Amniotic stem cell (primary cell): ENCODE measurements around the gene WASF2.
A peak's percentile ranks its signal among the peaks of the same experiment; 100 is the strongest.
"Not testable (repeated sequence)": the region's sequence is repeated elsewhere in the genome, so short reads cannot be mapped to it uniquely, and the experiment has no call there.

Experiments
- DNase-seq: peaks from one replicate; lab custom pipeline; 2025; lab: John Stamatoyannopoulos, UW

The WASF2 gene

GRCh38 chr1:27489973-27490741, at the start of gene WASF2:
TSS of gene WASF2 (minus strand) at chr1:27490167. CDS start at chr1:27428890, 61,277 bp downstream.
- peak; percentile 95 for DNase-seq

- DNase-seq: no peak
These were observed 48.8 kb upstream of the WASF2 start for GRCh38 chr1:27538793-27539192.

DNA sequence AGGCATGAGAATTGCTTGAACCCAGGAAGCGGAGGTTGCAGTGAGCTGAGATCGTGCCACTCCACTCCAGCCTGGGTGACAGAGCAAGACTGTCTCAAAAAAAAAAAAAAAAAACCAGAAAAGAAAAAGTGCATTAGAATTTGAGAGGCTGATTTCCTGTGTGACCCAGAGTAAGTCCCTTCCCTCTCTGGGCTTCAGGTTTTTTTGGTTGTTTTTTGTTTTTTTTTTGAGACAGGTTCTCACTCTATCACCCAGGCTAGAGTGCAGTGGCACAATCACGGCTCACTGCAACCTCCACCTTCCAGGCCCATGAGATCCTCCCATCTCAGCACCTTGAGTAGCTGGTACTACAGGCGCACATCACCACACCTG, 48.3 kb upstream of the WASF2 start:
- DNase-seq: not testable (repeated sequence)

DNA sequence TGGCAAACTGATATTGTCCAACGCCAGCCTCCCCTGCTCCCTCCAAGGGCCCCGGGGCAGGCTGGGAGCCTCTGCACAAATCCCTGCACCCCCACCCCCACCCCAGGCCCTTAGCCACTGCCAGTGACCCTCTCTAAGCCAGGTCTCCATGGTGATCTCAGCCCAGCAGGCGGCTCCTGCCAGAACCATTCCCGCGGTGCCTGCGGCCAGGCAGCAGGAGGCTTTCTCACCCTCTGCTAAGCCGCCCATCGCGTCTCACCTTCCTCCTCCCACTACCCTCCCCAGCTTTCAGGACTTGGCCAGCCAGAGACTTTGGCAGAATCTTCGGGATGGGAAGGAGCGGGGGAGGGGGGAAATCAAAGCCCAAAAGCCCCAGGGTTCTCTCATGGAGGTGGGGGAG, 46.8 kb upstream of the WASF2 start:
- DNase-seq: peak; percentile 27

- no peak for DNase-seq
These were observed 46.2 kb upstream of the WASF2 start for GRCh38 chr1:27536010-27536757.

DNA sequence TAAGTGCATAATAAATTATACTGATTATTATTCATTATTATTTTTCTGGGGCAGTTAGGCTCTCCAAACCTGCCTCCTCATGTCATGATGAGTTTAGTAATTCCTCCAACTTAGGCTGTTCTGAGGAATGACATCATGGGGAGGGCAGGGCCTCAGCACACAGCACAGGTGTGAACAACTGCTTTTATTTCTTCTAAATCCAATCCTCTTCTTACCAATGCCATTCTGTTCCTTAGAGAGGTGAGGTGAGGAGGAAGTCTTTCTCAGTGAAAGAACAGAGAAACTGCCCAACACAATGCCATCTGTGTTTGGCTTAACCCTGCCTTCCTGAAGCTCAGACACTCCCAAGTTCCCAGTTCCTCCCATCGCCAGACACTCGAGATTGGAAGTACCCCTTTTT, 45.4 kb upstream of the WASF2 start:
- DNase-seq: no peak

- DNase-seq: no peak
These were observed 42.2 kb upstream of the WASF2 start for GRCh38 chr1:27531959-27532685.

GRCh38 chr1:27530192-27530591, 40.2 kb upstream of the WASF2 start:
- DNase-seq: no peak

GRCh38 chr1:27529704-27530018, 39.7 kb upstream of the WASF2 start:
- no peak for DNase-seq

DNA sequence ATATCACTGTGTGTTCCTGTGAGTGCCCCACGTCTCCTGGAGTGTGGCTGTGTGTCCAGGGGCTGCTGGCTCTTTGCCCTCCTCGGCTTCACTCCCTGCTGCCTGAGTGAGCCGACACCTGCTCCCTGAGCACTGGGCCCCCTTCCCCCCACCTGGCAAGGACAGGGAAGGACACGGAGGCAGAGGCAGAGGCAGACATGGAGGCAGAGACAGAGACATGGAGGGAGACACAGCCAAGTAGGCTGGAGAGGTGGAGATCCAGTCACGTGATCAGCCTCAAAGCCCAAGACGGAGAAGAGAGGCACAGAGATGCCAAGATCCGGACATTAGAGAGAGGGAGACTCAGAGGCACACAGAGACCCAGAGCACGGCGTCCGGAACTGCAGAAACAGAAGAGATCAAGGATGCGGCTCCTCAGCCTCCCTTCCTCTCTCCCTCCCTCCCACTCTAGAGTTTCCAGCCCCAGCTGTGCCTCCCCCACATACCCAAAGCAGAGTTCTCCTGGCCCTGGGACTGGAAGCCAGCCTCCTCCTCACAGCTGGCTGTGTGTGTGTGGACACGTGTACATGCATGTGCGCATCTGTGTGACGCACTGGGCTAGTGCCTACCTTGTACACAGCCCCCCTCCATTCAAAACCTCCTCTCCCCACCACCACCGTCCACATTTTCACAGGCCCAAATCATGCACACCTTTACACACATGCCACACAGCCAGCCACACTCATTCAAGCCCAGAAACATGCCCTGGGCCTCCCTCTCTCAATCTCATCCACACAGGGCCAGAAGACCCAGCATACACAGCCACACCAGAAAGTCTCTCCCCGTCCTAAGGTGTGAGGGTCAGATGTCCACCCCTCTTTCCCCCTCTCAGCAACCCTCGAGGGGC, 39.1 kb upstream of the WASF2 start:
- DNase-seq: no peak

- DNase-seq: no peak
These were observed 38.2 kb upstream of the WASF2 start for GRCh38 chr1:27527890-27528817.

DNA sequence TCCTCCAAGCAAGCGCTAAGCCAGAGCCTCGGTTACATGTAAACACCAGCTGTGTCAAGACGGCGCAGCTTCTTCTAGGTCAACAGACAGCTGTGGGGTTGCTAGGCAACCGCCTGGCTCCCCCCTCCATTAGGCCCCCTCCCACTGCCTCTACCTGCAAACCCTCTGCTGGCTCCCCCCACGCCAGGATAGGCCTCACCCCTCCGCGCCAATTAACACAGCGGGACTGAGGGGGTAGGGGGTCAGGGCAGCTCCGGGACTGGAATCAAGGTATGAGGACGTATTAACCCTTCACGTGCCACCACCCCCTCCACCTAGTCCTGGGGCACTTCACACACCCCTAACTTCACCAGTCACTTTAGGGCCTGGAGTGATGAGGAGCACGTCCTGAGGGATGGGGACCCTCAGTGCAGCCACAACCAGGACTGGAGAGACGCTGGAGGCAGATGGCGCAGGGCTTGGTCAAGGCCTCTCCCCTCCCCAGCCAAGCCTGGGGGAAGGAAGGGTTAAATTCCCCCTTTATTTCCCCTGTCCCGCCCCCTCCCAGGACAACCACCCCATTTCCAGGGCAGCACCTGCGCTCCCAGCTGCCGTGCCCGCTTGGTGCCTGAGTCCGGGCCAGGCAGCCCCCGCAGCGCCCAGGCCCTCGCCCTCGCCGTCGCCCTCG, 37.4 kb upstream of the WASF2 start:
- no peak for DNase-seq

DNA sequence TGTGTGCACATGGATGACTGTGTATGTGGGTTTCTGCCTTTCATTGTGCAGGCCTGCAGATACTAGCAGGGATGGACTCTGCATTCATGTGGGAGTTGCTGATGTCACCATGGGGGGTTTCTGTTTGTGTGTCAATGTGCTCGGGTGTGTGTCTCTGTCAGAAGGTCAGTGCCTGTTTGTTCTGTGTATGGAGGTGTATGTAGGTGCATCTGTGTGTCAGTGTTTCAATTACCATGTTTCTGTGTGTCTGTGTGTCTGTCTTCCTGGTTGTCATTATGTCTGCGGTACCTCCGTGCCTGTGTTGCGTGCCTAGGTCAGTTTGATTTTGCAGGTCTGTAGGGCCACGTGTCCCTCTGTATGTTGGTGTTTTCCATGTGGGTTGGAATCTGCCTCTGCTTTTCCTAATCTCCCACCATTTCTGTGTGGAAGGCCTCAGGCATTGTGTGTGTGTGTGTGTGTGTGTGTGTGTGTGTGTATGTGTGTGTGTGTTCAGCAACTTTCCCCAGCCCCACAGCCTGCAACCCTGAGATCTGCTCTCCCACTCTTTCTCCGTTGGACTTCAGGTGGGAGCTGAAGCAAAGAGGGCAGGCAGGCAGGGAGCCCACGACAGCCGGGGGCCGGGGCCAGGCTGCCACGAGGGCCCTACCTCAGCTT, 36.7 kb upstream of the WASF2 start:
- no peak for DNase-seq

DNA sequence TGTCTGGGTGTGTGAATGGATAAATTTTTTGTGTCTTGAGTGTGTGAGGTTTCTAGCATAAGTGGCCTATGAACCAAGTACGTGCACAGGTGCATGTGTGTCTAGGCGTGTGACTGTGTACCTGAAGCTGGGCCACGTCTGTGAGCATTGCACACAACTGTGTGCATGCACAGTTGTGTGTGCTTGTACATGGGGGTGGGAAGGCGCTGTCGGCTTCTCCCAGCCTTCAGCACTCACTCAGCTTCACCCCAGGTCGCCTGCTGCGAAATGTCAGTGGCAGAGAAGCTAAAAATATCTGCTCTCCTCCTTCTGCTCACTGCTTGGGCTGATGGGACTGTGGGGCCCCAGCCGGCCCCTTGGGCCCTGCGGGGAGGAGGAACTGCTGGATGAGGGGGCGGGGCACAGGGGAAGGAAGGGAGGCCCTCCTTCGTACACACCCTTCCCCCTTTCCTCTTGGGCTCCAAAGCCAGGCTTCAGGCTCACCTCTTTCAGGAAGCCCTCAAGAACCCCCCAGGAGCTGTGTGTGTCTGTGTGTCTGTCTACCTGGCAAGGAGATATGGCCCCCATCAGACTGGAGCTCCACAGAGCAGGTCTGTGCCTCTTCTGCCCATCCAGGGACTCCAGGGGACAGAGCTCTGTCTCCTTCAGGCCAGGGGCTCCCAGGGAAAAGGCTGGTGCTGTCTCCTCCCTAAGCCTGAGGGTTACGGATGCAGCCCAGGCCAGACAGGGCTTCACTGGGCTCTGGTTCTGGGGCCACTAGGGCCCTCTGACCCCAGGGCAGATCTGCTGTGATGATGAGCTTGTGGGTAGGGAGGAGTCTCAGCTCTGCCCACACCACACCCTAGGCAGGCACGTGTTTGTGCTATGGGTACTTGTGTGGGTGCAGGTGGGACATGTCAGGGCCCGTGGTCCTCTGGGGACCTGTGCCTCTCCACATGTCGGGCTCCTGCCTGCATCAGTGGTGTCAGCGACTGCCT, 35.6 kb upstream of the WASF2 start:
- no peak for DNase-seq

- DNase-seq: no peak
These were observed 33.5 kb upstream of the WASF2 start for GRCh38 chr1:27523337-27524020.

GRCh38 chr1:27522432-27523336, 32.7 kb upstream of the WASF2 start:
- DNase-seq: no peak

DNA sequence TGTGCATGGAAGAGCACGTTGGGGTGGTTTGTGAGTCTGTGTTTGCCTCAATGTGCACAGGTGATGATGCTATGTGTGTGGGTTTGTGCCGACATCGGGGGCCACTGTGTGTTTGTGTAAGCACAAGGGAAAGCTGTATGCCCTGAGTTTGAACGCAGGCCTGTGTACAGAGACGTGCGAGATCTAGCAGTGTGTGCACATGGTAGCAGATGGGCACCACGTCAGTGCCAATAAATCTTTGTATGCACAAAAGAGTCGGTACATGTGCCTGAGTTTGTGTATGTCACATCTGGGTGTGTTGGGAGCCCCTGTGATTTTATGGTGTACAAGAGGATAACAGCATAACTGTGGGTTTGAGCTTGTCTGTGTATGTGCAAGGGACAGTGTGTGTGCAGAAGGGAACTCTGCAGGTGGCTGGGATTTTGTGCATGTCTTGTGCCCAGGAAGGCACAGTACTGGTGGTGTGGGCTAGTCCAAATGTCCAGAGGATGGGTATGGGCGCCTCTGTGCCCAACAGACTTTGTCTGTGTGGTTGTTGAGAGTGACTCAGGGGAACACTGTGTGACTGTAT, 32.0 kb upstream of the WASF2 start:
- no peak for DNase-seq
